PC-9 (cell line): ENCODE data around the gene ADORA2B. TPM values are rescaled to one million over a fixed set of nuclear protein-coding genes. Genes with fewer than 3 reads are reported as not detected.

Experiments
- total RNA-seq: library from RNA; stranded (reverse); gene quantifications from 2 replicates; pipeline ENCODE4 v1.2.3, GENCODE V29; 2021

The ADORA2B gene
- total RNA-seq, 1 experiment from 2014 or later = 42.7 TPM

Other genes starting within 250 kb of the ADORA2B start
- gene ZNF286A, start 245.4 kb upstream of the ADORA2B start, total RNA-seq = 65.9 and 66.1 TPM in 2 replicates
- gene TBC1D26, start 212.8 kb upstream of the ADORA2B start, total RNA-seq = 0.55 and 0.85 TPM in 2 replicates
- 13.0 and 19.1 TPM in 2 replicates for gene ZSWIM7, start 54.6 kb downstream of the ADORA2B start, total RNA-seq
- 53.5 and 74.7 TPM in 2 replicates for gene TTC19, start 54.7 kb downstream of the ADORA2B start, total RNA-seq